HG03097 (cell line): Measurements from ENCODE around the gene PHF20.
"Not testable (repeated sequence)": the region's sequence is repeated elsewhere in the genome, so short reads cannot be mapped to it uniquely, and the experiment has no call there.

Source experiments
- ATAC-seq: cut with Tn5 transposase; IDR thresholded peaks from one replicate; pipeline ENCODE4 v1.9.1; 2021; ENCODE audit not compliant: unreplicated experiment, low FRiP score

PHF20 gene

GRCh38 chr20:35833241-35833640, 61.4 kb downstream of the PHF20 start:
- no peak for ATAC-seq

- no peak for ATAC-seq
These were observed 65.9 kb downstream of the PHF20 start for GRCh38 chr20:35837577-35838195.

GRCh38 chr20:35838205-35838604, 66.4 kb downstream of the PHF20 start:
- no peak for ATAC-seq

GRCh38 chr20:35839904-35840303, 68.1 kb downstream of the PHF20 start:
- no peak for ATAC-seq

- no peak for ATAC-seq
These were observed 68.6 kb downstream of the PHF20 start for GRCh38 chr20:35840421-35840820.

GRCh38 chr20:35842361-35842760, 70.5 kb downstream of the PHF20 start:
- no peak for ATAC-seq

GRCh38 chr20:35843894-35844293, 72.1 kb downstream of the PHF20 start:
- ATAC-seq, result not testable (repeated sequence)

- ATAC-seq, result no peak
These were observed 73.7 kb downstream of the PHF20 start for GRCh38 chr20:35845561-35845960.

- ATAC-seq, result no peak
These were observed 77.9 kb downstream of the PHF20 start for GRCh38 chr20:35849706-35850105.

- ATAC-seq, result not testable (repeated sequence)
These were observed 79.8 kb downstream of the PHF20 start for GRCh38 chr20:35851659-35852058.

- ATAC-seq, result no peak
These were observed 83.0 kb downstream of the PHF20 start for GRCh38 chr20:35854713-35855348.

GRCh38 chr20:35855641-35856040, 83.8 kb downstream of the PHF20 start:
- ATAC-seq, result not testable (repeated sequence)

GRCh38 chr20:35856866-35857265, 85.1 kb downstream of the PHF20 start:
- ATAC-seq, result no peak

GRCh38 chr20:35866418-35867202, 94.8 kb downstream of the PHF20 start:
- no peak for ATAC-seq

GRCh38 chr20:35870541-35871258, 98.9 kb downstream of the PHF20 start:
- ATAC-seq, result no peak

GRCh38 chr20:35871259-35871771, 99.5 kb downstream of the PHF20 start:
- ATAC-seq, result no peak

GRCh38 chr20:35876033-35876320, 104.2 kb downstream of the PHF20 start:
- no peak for ATAC-seq

GRCh38 chr20:35877611-35878010, 105.8 kb downstream of the PHF20 start:
- no peak for ATAC-seq

GRCh38 chr20:35878113-35878625, 106.4 kb downstream of the PHF20 start:
- no peak for ATAC-seq

- no peak for ATAC-seq
These were observed 109.9 kb downstream of the PHF20 start for GRCh38 chr20:35881676-35882075.
